ENCODE results near the gene SSTR3.

Gene SSTR3

DNA sequence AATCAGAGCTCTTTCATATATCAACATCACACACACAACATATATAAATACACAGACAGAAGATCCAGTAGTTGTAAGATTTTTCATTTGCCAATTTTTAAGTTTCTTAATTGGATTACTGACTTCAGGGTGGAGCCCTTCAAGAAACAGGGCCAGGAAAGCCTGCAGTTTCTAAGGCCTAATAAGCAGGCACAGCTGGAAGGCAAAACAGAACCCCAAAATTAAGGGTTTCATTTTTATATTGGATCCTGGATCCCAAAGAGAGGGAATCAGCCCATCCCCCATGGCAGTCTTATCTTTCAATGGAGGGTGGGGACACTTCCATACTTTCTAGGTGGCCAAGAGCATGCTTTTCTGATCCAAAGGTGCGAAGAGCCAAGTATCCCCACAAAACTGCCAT is 19.5 kb downstream of the SSTR3 start:
- H3K27ac Mint-ChIP-seq = peak overlapping the region in 1 of 3 experiments; percentile 85
- H3K27me3 Mint-ChIP-seq (ENCODE audit: low read depth) = no peaks in the 10 kb centered on the region
- peaks cover 61% of the 10 kb centered on the region for H3K4me1 Mint-ChIP-seq
- TF ChIP-seq, protein P1, sequence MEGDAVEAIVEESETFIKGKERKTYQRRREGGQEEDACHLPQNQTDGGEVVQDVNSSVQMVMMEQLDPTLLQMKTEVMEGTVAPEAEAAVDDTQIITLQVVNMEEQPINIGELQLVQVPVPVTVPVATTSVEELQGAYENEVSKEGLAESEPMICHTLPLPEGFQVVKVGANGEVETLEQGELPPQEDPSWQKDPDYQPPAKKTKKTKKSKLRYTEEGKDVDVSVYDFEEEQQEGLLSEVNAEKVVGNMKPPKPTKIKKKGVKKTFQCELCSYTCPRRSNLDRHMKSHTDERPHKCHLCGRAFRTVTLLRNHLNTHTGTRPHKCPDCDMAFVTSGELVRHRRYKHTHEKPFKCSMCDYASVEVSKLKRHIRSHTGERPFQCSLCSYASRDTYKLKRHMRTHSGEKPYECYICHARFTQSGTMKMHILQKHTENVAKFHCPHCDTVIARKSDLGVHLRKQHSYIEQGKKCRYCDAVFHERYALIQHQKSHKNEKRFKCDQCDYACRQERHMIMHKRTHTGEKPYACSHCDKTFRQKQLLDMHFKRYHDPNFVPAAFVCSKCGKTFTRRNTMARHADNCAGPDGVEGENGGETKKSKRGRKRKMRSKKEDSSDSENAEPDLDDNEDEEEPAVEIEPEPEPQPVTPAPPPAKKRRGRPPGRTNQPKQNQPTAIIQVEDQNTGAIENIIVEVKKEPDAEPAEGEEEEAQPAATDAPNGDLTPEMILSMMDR (IDR thresholded peaks at IDR 0.05; ENCODE audit: unreplicated experiment in 3 of 3) = no peak
- H3K4me3 Mint-ChIP-seq = no peak overlapping the region
- peaks cover 7% of the 10 kb centered on the region for H3K36me3 Mint-ChIP-seq (ENCODE audit: low read depth)
- H3K9me3 Mint-ChIP-seq = no peaks in the 10 kb centered on the region

DNA sequence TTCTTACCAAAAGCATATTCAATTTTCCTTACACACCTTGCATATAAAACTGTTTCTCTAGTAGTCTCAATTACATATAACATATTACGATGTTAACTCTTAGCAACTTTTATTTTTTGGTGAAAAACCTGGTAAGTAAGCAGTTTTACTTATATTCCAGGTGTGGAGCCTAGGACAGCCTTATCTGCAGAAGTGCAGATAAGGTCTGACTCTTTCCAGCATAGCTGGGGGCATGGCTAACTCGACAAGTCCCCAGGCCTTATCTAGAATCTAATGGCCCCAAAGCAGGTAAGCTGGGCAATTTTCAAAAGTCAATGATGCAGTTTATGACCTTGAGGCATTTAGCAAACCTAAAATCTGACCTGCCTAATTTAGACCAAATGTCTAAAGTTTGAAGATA is 20.1 kb downstream of the SSTR3 start:
- TF ChIP-seq, protein P1 (IDR thresholded peaks at IDR 0.05; ENCODE audit: unreplicated experiment in 3 of 3) = no peak
- Mint-ChIP-seq H3K36me3 (ENCODE audit: low read depth) (peaks cover 7% of the 10 kb centered on the region), H3K4me1 (peaks cover 62% of the 10 kb centered on the region), H3K9me3 (no peaks in the 10 kb centered on the region), H3K4me3 (no peak overlapping the region), H3K27ac (peak overlapping the region in 1 of 3 experiments; percentile 85), H3K27me3 (ENCODE audit: low read depth) (no peaks in the 10 kb centered on the region)

DNA sequence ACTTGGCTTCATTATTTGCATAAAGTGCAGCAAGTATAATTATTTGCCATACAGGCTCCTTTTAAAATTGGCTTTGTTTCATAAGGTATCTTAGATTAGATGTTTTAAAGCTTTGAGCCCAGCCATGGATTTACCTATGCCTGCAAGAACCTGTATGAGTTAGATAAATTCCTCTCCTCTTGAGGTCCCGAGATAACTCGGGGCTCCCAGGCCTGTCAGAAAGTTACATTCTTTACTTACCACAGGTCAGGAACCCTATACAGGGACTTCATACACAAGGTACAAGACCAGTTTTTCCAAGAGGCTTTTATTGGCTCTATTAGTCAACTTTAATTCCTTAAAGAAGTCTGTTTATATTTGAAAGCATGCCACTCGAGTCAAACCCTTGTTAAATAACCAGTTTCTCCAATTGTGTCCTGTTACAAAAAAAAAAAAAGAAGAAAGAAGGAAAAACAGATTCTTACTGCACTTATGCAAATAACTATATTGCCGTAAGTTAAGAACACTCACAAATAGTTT is 22.0 kb downstream of the SSTR3 start:
- H3K36me3 Mint-ChIP-seq (ENCODE audit: low read depth) = peaks cover 7% of the 10 kb centered on the region
- peaks cover 55% of the 10 kb centered on the region for H3K4me1 Mint-ChIP-seq
- H3K9me3 Mint-ChIP-seq = no peaks in the 10 kb centered on the region
- H3K4me3 Mint-ChIP-seq = no peak overlapping the region
- H3K27me3 Mint-ChIP-seq (ENCODE audit: low read depth) = no peaks in the 10 kb centered on the region
- H3K27ac Mint-ChIP-seq = no peak overlapping the region
- TF ChIP-seq, protein P1 (IDR thresholded peaks at IDR 0.05; ENCODE audit: unreplicated experiment in 3 of 3) = no peak

DNA sequence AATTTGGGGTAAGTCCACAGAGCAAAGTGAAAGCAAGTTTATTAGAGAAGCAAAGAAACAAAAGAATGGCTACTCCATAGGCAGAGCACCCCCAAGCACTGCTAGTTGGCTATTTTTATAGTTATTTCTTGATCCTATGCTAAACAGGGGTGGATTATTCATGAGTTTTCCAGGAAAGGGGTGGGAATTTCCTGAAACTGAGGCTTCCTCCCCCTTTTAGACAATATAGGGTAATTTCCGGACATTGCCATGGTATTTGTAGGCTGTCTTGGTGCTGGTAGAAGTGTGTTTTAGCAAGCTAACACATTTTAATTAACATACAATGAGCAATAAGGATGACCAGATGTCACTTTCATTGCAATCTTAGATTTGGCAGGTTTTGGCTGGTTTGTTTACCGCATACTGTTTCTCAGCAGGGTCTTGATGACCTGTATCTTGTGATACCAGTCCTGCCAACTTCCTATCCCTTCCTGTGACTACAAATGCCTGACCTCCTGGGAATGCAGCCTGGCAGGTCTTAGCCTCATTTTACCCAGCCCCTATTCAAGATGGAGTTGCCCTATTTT is 23.3 kb downstream of the SSTR3 start:
- Mint-ChIP-seq H3K4me1 (peaks cover 47% of the 10 kb centered on the region), H3K36me3 (ENCODE audit: low read depth) (peaks cover 7% of the 10 kb centered on the region), H3K27ac (peak overlapping the region; percentile 99), H3K27me3 (ENCODE audit: low read depth) (no peaks in the 10 kb centered on the region), H3K9me3 (no peaks in the 10 kb centered on the region), H3K4me3 (peak overlapping the region in 2 of 3 experiments; percentile 73 to 88)
- TF ChIP-seq, protein P1 (IDR thresholded peaks at IDR 0.05; ENCODE audit: unreplicated experiment in 3 of 3) = no peak

- peak within 1 kb of the TSS; percentile 87 to 92 (median 88) for H3K4me3 Mint-ChIP-seq
- H3K36me3 Mint-ChIP-seq (ENCODE audit: low read depth) = peaks cover 7% of the 10 kb centered on the region
- H3K27me3 Mint-ChIP-seq (ENCODE audit: low read depth) = no peaks in the 10 kb centered on the region
- H3K4me1 Mint-ChIP-seq = peaks cover 48% of the 10 kb centered on the region
- H3K27ac Mint-ChIP-seq = peak within 1 kb of the TSS; percentile 99
- TF ChIP-seq, protein P1 (IDR thresholded peaks at IDR 0.05; ENCODE audit: unreplicated experiment in 3 of 3) = no peak
- no peaks in the 10 kb centered on the region for H3K9me3 Mint-ChIP-seq
Observed at GRCh38 chr22:37187891-37188761, 24.2 kb downstream of the SSTR3 start, which contains the start of gene C1QTNF6. TSS of gene C1QTNF6 (minus strand) at chr22:37188247. CDS start at chr22:37188213, 34 bp downstream.

All from nephron (organoid).